ENCODE measurements around the gene PAQR5.

GRCh38 chr15:69314131-69314530, 15.4 kb downstream of the PAQR5 start:
- TF ChIP-seq CTCF (IDR thresholded peaks at IDR 0.05): no peak
- no peak for TF ChIP-seq SMAD3 (CRISPR knock-in tag; IDR thresholded peaks at IDR 0.05; ENCODE audit: borderline replicate concordance)
- TF ChIP-seq, protein P1, sequence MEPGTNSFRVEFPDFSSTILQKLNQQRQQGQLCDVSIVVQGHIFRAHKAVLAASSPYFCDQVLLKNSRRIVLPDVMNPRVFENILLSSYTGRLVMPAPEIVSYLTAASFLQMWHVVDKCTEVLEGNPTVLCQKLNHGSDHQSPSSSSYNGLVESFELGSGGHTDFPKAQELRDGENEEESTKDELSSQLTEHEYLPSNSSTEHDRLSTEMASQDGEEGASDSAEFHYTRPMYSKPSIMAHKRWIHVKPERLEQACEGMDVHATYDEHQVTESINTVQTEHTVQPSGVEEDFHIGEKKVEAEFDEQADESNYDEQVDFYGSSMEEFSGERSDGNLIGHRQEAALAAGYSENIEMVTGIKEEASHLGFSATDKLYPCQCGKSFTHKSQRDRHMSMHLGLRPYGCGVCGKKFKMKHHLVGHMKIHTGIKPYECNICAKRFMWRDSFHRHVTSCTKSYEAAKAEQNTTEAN (CRISPR knock-in tag; IDR thresholded peaks at IDR 0.05): no peak
- no peak for TF ChIP-seq ELF4 (CRISPR knock-in tag; IDR thresholded peaks at IDR 0.05; ENCODE audit: low read depth)
- TF ChIP-seq, protein P2, sequence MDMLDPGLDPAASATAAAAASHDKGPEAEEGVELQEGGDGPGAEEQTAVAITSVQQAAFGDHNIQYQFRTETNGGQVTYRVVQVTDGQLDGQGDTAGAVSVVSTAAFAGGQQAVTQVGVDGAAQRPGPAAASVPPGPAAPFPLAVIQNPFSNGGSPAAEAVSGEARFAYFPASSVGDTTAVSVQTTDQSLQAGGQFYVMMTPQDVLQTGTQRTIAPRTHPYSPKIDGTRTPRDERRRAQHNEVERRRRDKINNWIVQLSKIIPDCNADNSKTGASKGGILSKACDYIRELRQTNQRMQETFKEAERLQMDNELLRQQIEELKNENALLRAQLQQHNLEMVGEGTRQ (CRISPR knock-in tag; IDR thresholded peaks at IDR 0.05): no peak
- TF ChIP-seq ZNF121 (CRISPR knock-in tag; IDR thresholded peaks at IDR 0.05): no peak
- no peak for TF ChIP-seq GRHL2 (CRISPR knock-in tag; IDR thresholded peaks at IDR 0.05; ENCODE audit: insufficient replicate concordance, severe bottlenecking)
- TF ChIP-seq, protein P3, sequence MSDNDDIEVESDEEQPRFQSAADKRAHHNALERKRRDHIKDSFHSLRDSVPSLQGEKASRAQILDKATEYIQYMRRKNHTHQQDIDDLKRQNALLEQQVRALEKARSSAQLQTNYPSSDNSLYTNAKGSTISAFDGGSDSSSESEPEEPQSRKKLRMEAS (CRISPR knock-in tag; IDR thresholded peaks at IDR 0.05): no peak
- no peak for TF ChIP-seq SP1 (CRISPR knock-in tag; conservative IDR thresholded peaks at IDR 0.05)

Data from WTC11 (cell line).